Mucosa of rectum (tissue), 2 donors: ENCODE measurements around the gene TMCC2.
"Not testable (repeated sequence)": the region's sequence is repeated elsewhere in the genome, so short reads cannot be mapped to it uniquely, and the experiment has no call there.

Source experiments
- H3K27ac ChIP-seq, 2 donors: one replicate each; pipeline ENCODE4 v1.7.0; 2013; ENCODE audit warnings: inconsistent platforms in 2 of 2, low read depth in 2 of 2, low read length in 2 of 2
- H3K27me3 ChIP-seq, 2 donors: one replicate each; pipeline ENCODE4 v1.7.0; 2013; ENCODE audit warnings: low read length in 2 of 2; ENCODE audit not compliant: control insufficient read depth in 2 of 2, insufficient read depth in 2 of 2
- H3K36me3 ChIP-seq, 2 donors: one replicate each; pipeline ENCODE4 v1.7.0; 2013; ENCODE audit warnings: low read length in 2 of 2; ENCODE audit not compliant: control insufficient read depth in 2 of 2, insufficient read depth in 2 of 2
- H3K4me1 ChIP-seq, 2 donors: one replicate each; pipeline ENCODE4 v1.7.0; 2013; ENCODE audit warnings: low read length in 2 of 2, mild to moderate bottlenecking in 1 of 2; ENCODE audit not compliant: control insufficient read depth in 2 of 2, insufficient read depth in 2 of 2
- H3K4me3 ChIP-seq, 2 donors: one replicate each; pipeline ENCODE4 v1.7.0; 2013; ENCODE audit warnings: low read length in 2 of 2
- H3K9ac ChIP-seq, 2 donors: one replicate each; pipeline ENCODE4 v1.7.0; 2013; ENCODE audit warnings: low read length in 2 of 2, low read depth in 1 of 2, mild to moderate bottlenecking in 1 of 2
- H3K9me3 ChIP-seq, 2 donors: one replicate each; pipeline ENCODE4 v1.7.0; 2013; ENCODE audit warnings: low read length in 2 of 2; ENCODE audit not compliant: control insufficient read depth in 2 of 2
- donor health status: healthy.
- donor health status: Normal muscosa, but diverticular disease.

TMCC2 gene

GRCh38 chr1:205227584-205228013, at the start of gene TMCC2:
TSS of gene TMCC2 (plus strand) at chr1:205227946. CDS start at chr1:205228565, 619 bp downstream.
- H3K9ac ChIP-seq, result peak within 1 kb of the TSS; percentile 22 to 32
- H3K36me3 ChIP-seq, result no peaks in the 10 kb centered on the region
- H3K9me3 ChIP-seq, result no peaks in the 10 kb centered on the region
- H3K4me1 ChIP-seq, result peaks cover 12 to 18% of the 10 kb centered on the region in 2 donors
- H3K4me3 ChIP-seq, result peak within 1 kb of the TSS; percentile 65 to 69
- no peak within 1 kb of the TSS for H3K27ac ChIP-seq
- peaks cover 0 to 21% of the 10 kb centered on the region in 2 donors for H3K27me3 ChIP-seq

GRCh38 chr1:205179842-205180241, 47.9 kb upstream of the TMCC2 start:
- no peak overlapping the region for H3K4me3 ChIP-seq
- peaks cover 0 to 3% of the 10 kb centered on the region in 2 donors for H3K36me3 ChIP-seq
- H3K27ac ChIP-seq, result no peak overlapping the region
- no peak overlapping the region for H3K9ac ChIP-seq
- H3K4me1 ChIP-seq, result peaks cover 0 to 3% of the 10 kb centered on the region in 2 donors
- H3K27me3 ChIP-seq, result no peaks in the 10 kb centered on the region
- no peaks in the 10 kb centered on the region for H3K9me3 ChIP-seq

- not testable (repeated sequence) for H3K27me3 ChIP-seq, H3K4me3 ChIP-seq, H3K9me3 ChIP-seq, H3K36me3 ChIP-seq, H3K9ac ChIP-seq, H3K4me1 ChIP-seq, H3K27ac ChIP-seq
These were observed 47.4 kb upstream of the TMCC2 start for GRCh38 chr1:205180331-205180730.

GRCh38 chr1:205182930-205183329, 44.8 kb upstream of the TMCC2 start:
- H3K27me3 ChIP-seq, result no peaks in the 10 kb centered on the region
- H3K27ac ChIP-seq, result no peak overlapping the region
- peaks cover 0 to 3% of the 10 kb centered on the region in 2 donors for H3K4me1 ChIP-seq
- no peaks in the 10 kb centered on the region for H3K9me3 ChIP-seq
- no peak overlapping the region for H3K4me3 ChIP-seq
- H3K36me3 ChIP-seq, result peaks cover 4 to 7% of the 10 kb centered on the region in 2 donors
- no peak overlapping the region for H3K9ac ChIP-seq

- no peak overlapping the region for H3K9ac ChIP-seq
These were observed 43.9 kb upstream of the TMCC2 start for GRCh38 chr1:205183676-205184335.

GRCh38 chr1:205186191-205186590, 41.6 kb upstream of the TMCC2 start:
- no peak overlapping the region for H3K9ac ChIP-seq
- H3K27me3 ChIP-seq, result no peaks in the 10 kb centered on the region
- H3K4me1 ChIP-seq, result no peaks in the 10 kb centered on the region
- H3K27ac ChIP-seq, result no peak overlapping the region
- H3K9me3 ChIP-seq, result no peaks in the 10 kb centered on the region
- H3K4me3 ChIP-seq, result no peak overlapping the region
- peaks cover 4 to 6% of the 10 kb centered on the region in 2 donors for H3K36me3 ChIP-seq

More at GRCh38 chr1:205183676-205184335, 43.9 kb upstream of the TMCC2 start:
- H3K36me3 ChIP-seq, result peaks cover 4 to 6% of the 10 kb centered on the region in 2 donors
- no peaks in the 10 kb centered on the region for H3K9me3 ChIP-seq
- H3K4me1 ChIP-seq, result peaks cover 0 to 3% of the 10 kb centered on the region in 2 donors
- no peak overlapping the region for H3K4me3 ChIP-seq
- H3K27ac ChIP-seq, result no peak overlapping the region
- H3K27me3 ChIP-seq, result no peaks in the 10 kb centered on the region

GRCh38 chr1:205187420-205187819, 40.3 kb upstream of the TMCC2 start:
- Histone ChIP-seq H3K9ac (no peak overlapping the region), H3K27ac (no peak overlapping the region), H3K4me3 (no peak overlapping the region), H3K9me3 (no peaks in the 10 kb centered on the region), H3K4me1 (no peaks in the 10 kb centered on the region), H3K27me3 (no peaks in the 10 kb centered on the region), H3K36me3 (peaks cover 4 to 6% of the 10 kb centered on the region in 2 donors)

GRCh38 chr1:205188098-205188497, 39.6 kb upstream of the TMCC2 start:
- no peak overlapping the region for H3K27ac ChIP-seq
- no peak overlapping the region for H3K9ac ChIP-seq
- no peaks in the 10 kb centered on the region for H3K4me1 ChIP-seq
- H3K4me3 ChIP-seq, result no peak overlapping the region
- no peaks in the 10 kb centered on the region for H3K27me3 ChIP-seq
- H3K9me3 ChIP-seq, result no peaks in the 10 kb centered on the region
- peaks cover 4 to 6% of the 10 kb centered on the region in 2 donors for H3K36me3 ChIP-seq

GRCh38 chr1:205188596-205188995, 39.1 kb upstream of the TMCC2 start:
- no peaks in the 10 kb centered on the region for H3K4me1 ChIP-seq
- H3K27me3 ChIP-seq, result no peaks in the 10 kb centered on the region
- peaks cover 4 to 6% of the 10 kb centered on the region in 2 donors for H3K36me3 ChIP-seq
- no peaks in the 10 kb centered on the region for H3K9me3 ChIP-seq
- H3K4me3 ChIP-seq, result no peak overlapping the region
- H3K27ac ChIP-seq, result no peak overlapping the region
- no peak overlapping the region for H3K9ac ChIP-seq

- H3K4me1 ChIP-seq, result no peaks in the 10 kb centered on the region
- no peak overlapping the region for H3K27ac ChIP-seq
- no peak overlapping the region for H3K9ac ChIP-seq
- no peak overlapping the region for H3K4me3 ChIP-seq
- no peaks in the 10 kb centered on the region for H3K9me3 ChIP-seq
- no peaks in the 10 kb centered on the region for H3K27me3 ChIP-seq
- H3K36me3 ChIP-seq, result peaks cover 4 to 6% of the 10 kb centered on the region in 2 donors
These were observed 38.6 kb upstream of the TMCC2 start for GRCh38 chr1:205189131-205189530.
